ENCODE results near the gene KCNG4.

KCNG4 gene, protein sequence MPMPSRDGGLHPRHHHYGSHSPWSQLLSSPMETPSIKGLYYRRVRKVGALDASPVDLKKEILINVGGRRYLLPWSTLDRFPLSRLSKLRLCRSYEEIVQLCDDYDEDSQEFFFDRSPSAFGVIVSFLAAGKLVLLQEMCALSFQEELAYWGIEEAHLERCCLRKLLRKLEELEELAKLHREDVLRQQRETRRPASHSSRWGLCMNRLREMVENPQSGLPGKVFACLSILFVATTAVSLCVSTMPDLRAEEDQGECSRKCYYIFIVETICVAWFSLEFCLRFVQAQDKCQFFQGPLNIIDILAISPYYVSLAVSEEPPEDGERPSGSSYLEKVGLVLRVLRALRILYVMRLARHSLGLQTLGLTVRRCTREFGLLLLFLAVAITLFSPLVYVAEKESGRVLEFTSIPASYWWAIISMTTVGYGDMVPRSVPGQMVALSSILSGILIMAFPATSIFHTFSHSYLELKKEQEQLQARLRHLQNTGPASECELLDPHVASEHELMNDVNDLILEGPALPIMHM

DNA sequence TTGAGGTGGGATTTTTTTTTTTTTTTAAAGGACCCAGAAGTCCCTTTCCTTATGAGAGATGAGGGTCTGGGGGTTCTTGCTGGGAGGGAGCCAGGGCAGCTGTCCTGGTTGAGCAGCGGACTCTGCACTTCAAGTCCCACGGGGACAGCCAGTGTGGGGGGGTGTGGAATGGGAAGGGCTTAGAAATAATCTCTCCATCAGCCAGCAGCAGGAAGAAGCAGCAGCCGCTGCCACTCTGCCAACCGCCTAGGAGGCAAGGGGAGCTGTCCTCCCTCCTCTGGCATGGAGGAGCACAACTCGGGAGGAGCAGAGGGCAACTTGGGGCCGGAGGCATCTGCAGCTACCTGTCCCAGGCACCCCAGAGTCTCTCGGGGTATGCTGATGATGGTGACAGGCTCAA lies at the start of gene KCNG4:
KCNG4 (minus strand) TSS at position 104 of the 400 bp plus-strand sequence. CDS start 2,527 bp downstream, outside the sequence.
- in situ Hi-C loops (cut with MboI; ENCODE audit: low sequenced_read_pairs), result no loop called here

DNA sequence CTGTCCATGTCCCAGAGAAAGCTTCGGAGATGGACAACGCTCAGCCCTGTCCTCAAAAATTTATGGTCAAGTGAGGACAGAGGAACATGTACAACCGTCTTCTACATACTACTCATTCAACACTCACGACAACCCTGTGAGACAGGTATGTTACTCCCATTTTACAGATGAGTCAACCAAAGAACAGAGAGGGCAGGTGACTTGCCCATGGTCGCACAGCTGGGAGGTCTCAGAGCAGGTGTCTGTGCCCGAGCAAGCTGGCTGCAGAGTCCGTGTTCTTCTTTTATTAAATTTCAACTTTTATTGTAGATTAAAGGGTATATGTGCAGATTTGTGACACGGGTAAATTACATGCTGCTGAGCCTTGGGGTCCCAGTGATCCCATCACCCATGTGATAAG lies 49.1 kb upstream of the KCNG4 start:
- in situ Hi-C loops (cut with MboI; ENCODE audit: low sequenced_read_pairs), result loop anchor here (25.0 kb wide), 1 partner anchor 198 kb away; no protein-coding TSS in a partner anchor

DNA sequence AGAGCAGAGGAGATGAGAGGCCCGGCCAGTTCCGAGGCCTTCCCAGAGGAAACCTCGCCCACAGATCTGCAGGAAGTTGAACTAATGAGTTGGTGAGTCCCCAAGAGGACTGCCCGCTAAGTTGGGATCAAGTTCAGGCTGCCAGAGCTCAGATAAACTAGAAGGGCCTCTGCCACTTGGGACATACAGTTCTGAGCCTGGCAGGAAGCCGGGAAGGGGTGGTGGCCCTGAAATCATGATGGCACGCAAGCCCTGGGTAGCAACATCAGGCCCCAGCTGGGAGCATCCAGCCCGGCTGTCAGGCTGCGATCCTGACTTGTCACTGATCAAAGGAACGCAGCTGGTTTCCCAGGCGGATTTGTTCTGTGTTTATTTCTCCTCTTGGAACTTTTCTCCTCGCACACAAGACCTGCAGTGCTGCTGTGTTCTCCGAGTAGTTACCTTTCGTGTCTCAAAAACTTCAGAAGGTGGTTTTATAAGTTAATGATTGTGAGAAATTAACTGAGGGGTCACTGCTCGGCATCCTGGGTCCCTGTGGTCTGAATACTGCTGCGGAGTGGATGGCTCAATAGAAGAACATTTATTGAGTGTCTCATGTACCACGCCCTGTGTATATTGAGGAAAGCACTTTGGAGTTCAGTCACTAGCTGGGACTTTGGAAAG lies 46.9 kb upstream of the KCNG4 start:
- in situ Hi-C loops (cut with MboI; ENCODE audit: low sequenced_read_pairs), result loop anchor here (25.0 kb wide), 1 partner anchor 201 kb away; no protein-coding TSS in a partner anchor

DNA sequence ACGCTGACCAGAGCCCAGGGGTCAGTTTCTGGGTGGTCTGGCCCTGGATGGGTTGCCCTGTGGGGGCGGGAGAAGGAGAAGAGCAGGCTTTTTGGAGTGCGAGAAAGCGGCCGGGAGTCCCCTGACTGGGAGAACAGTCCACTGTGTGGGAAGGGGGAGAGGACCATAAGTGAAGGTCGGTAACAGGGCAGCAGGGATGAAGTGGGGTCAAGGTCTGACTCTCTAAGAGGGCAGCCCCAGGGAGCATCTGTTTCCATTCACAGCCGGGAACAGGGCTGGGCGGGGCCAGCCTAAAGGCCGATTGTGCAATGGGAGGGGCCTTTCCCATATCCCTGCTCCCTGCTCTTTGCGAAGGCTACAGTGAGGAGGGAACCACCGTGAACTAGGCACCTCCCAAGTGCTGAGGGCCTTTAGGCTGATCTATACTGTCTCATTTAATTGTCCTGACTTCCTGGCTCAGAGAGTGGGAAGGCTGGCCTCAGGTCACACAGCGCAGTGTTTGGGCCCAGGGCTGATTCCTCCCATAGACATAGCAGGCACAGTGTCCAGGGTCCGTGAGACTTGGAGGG lies 44.4 kb upstream of the KCNG4 start:
- in situ Hi-C loops (cut with MboI; ENCODE audit: low sequenced_read_pairs), result loop anchor here (25.0 kb wide), 1 partner anchor 203 kb away; no protein-coding TSS in a partner anchor

GRCh38 chr16:84283314-84284153 lies 43.7 kb upstream of the KCNG4 start:
- in situ Hi-C loops (cut with MboI; ENCODE audit: low sequenced_read_pairs), result loop anchor here (25.0 kb wide), 1 partner anchor 204 kb away; no protein-coding TSS in a partner anchor

- in situ Hi-C loops (cut with MboI; ENCODE audit: low sequenced_read_pairs), result loop anchor here (25.0 kb wide), 1 partner anchor 205 kb away; no protein-coding TSS in a partner anchor
Measured at GRCh38 chr16:84282533-84282932, 42.7 kb upstream of the KCNG4 start.

- in situ Hi-C loops (cut with MboI; ENCODE audit: low sequenced_read_pairs), result loop anchor here (25.0 kb wide), 1 partner anchor 206 kb away; no protein-coding TSS in a partner anchor
Measured at GRCh38 chr16:84281074-84281473, 41.3 kb upstream of the KCNG4 start.

- in situ Hi-C loops (cut with MboI; ENCODE audit: low sequenced_read_pairs), result loop anchor here (25.0 kb wide), 1 partner anchor 207 kb away; no protein-coding TSS in a partner anchor
Measured at GRCh38 chr16:84279881-84280280, 40.1 kb upstream of the KCNG4 start.

GRCh38 chr16:84278968-84279367 lies 39.2 kb upstream of the KCNG4 start:
- in situ Hi-C loops (cut with MboI; ENCODE audit: low sequenced_read_pairs), result loop anchor here (25.0 kb wide), 1 partner anchor 208 kb away; no protein-coding TSS in a partner anchor

GRCh38 chr16:84278333-84278732 lies 38.5 kb upstream of the KCNG4 start:
- in situ Hi-C loops (cut with MboI; ENCODE audit: low sequenced_read_pairs), result loop anchor here (25.0 kb wide), 1 partner anchor 209 kb away; no protein-coding TSS in a partner anchor

DNA sequence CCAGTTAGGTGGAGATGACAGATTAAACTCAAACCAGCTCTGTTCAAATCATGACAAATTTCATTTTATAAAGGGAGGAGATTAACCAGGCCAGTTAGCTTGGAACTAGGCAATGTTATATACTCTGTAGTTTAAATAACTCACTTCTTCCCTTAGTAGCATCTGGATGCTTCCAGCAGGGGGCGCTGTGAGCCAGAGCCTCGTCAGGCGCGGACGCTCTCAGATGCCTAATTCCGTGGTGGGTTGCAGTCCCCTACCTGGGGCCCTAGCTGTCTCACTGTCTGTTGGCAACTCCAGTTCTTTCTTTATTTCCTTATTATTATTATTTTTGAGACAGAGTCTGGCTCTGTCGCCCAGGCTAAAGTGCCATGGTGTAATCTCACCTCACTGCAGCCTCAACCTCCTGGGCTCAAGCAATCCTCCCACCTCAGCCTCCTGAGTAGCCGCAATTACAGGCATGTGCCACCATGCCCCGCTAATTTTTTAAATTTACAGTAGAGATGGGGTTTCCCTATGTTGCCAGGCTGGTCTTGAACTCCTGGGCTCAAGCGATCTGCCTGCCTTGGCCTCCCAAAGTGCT lies 37.5 kb upstream of the KCNG4 start:
- in situ Hi-C loops (cut with MboI; ENCODE audit: low sequenced_read_pairs), result loop anchor here (25.0 kb wide), 1 partner anchor 210 kb away; no protein-coding TSS in a partner anchor

DNA sequence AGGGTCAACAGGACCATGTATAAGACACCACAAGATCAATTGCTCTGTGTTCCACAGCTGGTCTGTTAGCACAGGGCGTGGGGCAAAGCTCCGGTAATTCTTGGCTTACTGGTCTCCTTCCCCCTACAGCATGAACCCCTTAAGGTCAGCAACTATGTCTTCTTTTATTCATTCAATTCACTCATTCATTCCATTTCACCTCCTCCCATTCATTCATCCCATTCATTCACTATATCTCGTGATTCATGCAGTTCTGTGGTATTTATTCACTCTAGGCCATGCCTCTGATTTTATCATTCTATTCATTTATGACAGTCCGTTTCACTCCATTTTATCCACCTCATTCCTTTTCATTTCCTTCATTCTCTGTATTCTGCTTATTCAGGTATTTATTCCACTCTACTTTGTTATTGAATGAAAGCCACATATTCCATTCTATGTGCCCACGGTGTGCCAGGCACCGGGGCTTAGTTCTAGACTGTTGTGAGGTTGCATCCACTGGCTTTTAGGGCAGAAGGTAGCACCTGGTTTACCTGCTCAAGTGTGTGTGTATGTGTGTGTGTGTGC lies 35.9 kb upstream of the KCNG4 start:
- in situ Hi-C loops (cut with MboI; ENCODE audit: low sequenced_read_pairs), result loop anchor here (25.0 kb wide), 1 partner anchor 212 kb away; no protein-coding TSS in a partner anchor

GRCh38 chr16:84274515-84274914 lies 34.7 kb upstream of the KCNG4 start:
- in situ Hi-C loops (cut with MboI; ENCODE audit: low sequenced_read_pairs), result no loop called here

DNA sequence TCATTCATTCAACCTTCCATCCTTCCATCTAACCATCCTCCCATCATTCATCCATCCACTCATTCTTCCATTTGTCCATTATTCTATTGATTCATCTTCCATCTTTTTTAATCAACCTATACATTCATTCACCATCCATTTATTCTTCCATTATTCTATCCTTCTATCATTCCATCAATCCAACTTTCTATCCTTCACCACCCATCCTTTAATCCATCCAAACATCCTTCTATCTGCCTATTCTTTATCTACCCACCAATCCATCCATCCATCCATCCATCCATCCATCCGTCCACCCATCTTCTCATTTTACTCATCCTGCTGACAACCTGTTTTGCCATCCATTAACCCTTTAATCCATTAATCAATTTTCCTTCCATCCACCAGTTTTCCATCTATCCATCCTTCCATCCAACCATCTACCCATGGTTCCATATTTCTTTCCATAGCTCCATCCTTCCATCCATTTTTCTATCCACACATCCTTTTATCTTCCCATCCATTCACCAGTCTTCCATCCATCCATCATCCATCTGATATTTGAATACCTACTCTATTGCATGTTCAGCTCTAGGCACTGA lies 33.0 kb upstream of the KCNG4 start:
- in situ Hi-C loops (cut with MboI; ENCODE audit: low sequenced_read_pairs), result no loop called here

GRCh38 chr16:84271866-84272265 lies 32.1 kb upstream of the KCNG4 start:
- in situ Hi-C loops (cut with MboI; ENCODE audit: low sequenced_read_pairs), result no loop called here

- in situ Hi-C loops (cut with MboI; ENCODE audit: low sequenced_read_pairs), result no loop called here
Measured at GRCh38 chr16:84271037-84271436, 31.2 kb upstream of the KCNG4 start.

- in situ Hi-C loops (cut with MboI; ENCODE audit: low sequenced_read_pairs), result no loop called here
Measured at GRCh38 chr16:84270531-84270930, 30.7 kb upstream of the KCNG4 start.

- in situ Hi-C loops (cut with MboI; ENCODE audit: low sequenced_read_pairs), result no loop called here
Measured at GRCh38 chr16:84270071-84270470, 30.3 kb upstream of the KCNG4 start.

All from HL-60/S4 treated with retinoic acid at 250 ng/mL for 4 days and 3 days (cell line).